GM06990 (cell line): ENCODE data around the gene PPP1R3E.
A peak's percentile ranks its signal among the peaks of the same experiment; 100 is the strongest.
"Not testable (repeated sequence)": the region's sequence is repeated elsewhere in the genome, so short reads cannot be mapped to it uniquely, and the experiment has no call there.

Experiments
- DNase-seq: peaks from one replicate; pipeline ENCODE4 v3.0.0-alpha.2; 2011; ENCODE audit not compliant: insufficient read length; ENCODE audit errors: extremely low read depth
- H3K27me3 ChIP-seq: replicated peaks from 2 replicates; pipeline ENCODE4 v1.6.0; 2011; ENCODE audit warnings: low read length; ENCODE audit not compliant: control insufficient read depth, insufficient read depth
- H3K36me3 ChIP-seq: 2 replicates; pipeline ENCODE4 v1.5.1; 2011; ENCODE audit warnings: low read length; ENCODE audit not compliant: control insufficient read depth, insufficient read depth
- H3K4me3 ChIP-seq: replicated peaks from 2 replicates; pipeline ENCODE4 v1.5.1; 2011; ENCODE audit warnings: low read depth, mild to moderate bottlenecking, control low read depth, low read length
- CTCF ChIP-seq: IDR thresholded peaks from 2 replicates; pipeline ENCODE4 v1.5.1; 2011; ENCODE audit warnings: low read length, control low read depth, mild to moderate bottlenecking, inconsistent platforms; ENCODE audit not compliant: insufficient read depth, poor library complexity, severe bottlenecking

PPP1R3E gene

GRCh38 chr14:23285530-23286019 lies 17.1 kb downstream of the PPP1R3E start:
- H3K27me3 ChIP-seq: no peaks in the 10 kb centered on the region
- H3K4me3 ChIP-seq: peak overlapping the region; percentile 93
- no peak for TF ChIP-seq CTCF
- peak; percentile 30 for DNase-seq
- peaks cover 3% of the 10 kb centered on the region for H3K36me3 ChIP-seq

- no peak for DNase-seq
- TF ChIP-seq CTCF: no peak
- Histone ChIP-seq H3K4me3 (peak overlapping the region; percentile 93), H3K36me3 (peaks cover 3% of the 10 kb centered on the region), H3K27me3 (no peaks in the 10 kb centered on the region)
Measured at GRCh38 chr14:23284654-23285529, 17.8 kb downstream of the PPP1R3E start.

GRCh38 chr14:23281247-23281646 lies 21.4 kb downstream of the PPP1R3E start:
- Histone ChIP-seq H3K27me3 (no peaks in the 10 kb centered on the region), H3K36me3 (peaks cover 8% of the 10 kb centered on the region), H3K4me3 (no peak overlapping the region)
- no peak for TF ChIP-seq CTCF
- no peak for DNase-seq

GRCh38 chr14:23277928-23278327 lies 24.7 kb downstream of the PPP1R3E start:
- not testable (repeated sequence) for H3K4me3 ChIP-seq, DNase-seq, H3K27me3 ChIP-seq
- peaks cover 17% of the 10 kb centered on the region for H3K36me3 ChIP-seq

- Histone ChIP-seq H3K4me3 (no peak overlapping the region), H3K36me3 (peaks cover 19% of the 10 kb centered on the region), H3K27me3 (no peaks in the 10 kb centered on the region)
- no peak for TF ChIP-seq CTCF
- no peak for DNase-seq
Measured at GRCh38 chr14:23277189-23277588, 25.5 kb downstream of the PPP1R3E start.

- Histone ChIP-seq H3K27me3 (no peaks in the 10 kb centered on the region), H3K36me3 (peaks cover 16% of the 10 kb centered on the region), H3K4me3 (no peak overlapping the region)
- TF ChIP-seq CTCF: no peak
- DNase-seq: no peak
Measured at GRCh38 chr14:23275412-23275811, 27.2 kb downstream of the PPP1R3E start.
